ENCODE data around the gene MRPS26. TPM values are rescaled to one million over a fixed set of nuclear protein-coding genes. Genes with fewer than 3 reads are reported as not detected.

MRPS26 gene
- polyA plus RNA-seq, 1 donor (not counting 4 experiments of a cell fraction or from before 2014, with no cell fraction given), result 29.8 TPM

DNA sequence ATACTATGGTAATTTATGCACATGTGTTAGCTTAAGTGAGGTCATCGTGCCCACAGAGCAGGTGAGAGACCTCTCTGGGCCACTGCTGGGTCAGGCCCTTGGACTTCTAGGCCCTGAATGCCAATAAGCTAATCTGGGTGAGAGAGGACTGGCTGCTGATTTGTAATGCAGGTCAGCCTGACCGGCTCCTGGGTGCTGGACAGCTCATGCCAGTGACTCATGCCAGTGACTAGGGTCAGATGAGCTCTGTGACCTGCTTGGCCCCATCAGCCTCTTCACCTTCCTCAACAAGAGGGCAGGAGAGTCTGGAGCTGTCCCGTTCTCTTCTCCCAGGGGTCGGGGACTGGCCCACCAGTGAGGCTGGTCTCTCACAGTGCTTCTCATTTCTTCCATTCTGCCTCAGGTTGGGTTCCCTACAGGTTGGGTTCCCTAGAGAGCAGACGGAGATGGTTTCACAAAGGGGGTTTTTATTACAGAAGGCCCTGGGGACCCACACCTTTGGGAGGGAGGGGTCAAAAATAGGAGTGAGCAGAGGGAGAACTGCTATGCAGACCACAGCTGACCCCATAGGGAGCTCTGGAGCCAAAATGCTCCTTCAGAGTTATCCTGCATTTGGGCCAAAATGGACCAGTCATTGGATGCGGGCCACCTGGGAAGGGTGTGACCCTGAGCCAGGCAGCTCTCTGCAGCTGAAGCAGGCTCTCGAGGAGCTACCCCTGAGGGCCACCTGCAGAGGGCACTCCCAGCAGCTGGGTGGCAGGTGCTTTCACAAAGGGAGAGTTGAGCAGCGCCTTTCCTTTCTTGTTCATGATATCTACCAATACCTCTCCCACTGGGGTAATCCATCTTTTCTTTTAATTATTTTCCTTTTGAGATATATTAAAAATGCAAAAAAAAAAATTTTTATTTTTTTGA is 23.4 kb downstream of the MRPS26 start:
- Histone ChIP-seq H3K9ac (ENCODE audit: control insufficient read depth, extremely low read depth, insufficient read depth, low read length) (no peak overlapping the region), H4K20me1 (ENCODE audit: control insufficient read depth, extremely low read depth, insufficient read depth, low read length) (no peaks in the 10 kb centered on the region), H2AFZ (ENCODE audit: control insufficient read depth, low read length) (no peak overlapping the region), H3K27me3 (ENCODE audit: control insufficient read depth, extremely low read depth, insufficient read depth, low read length) (peaks cover 25% of the 10 kb centered on the region), H3K4me3 (ENCODE audit: control insufficient read depth in 2 of 3, extremely low read depth in 1 of 3, insufficient read depth in 2 of 3, low read depth in 1 of 3, low read length in 3 of 3) (no peak overlapping the region), H3K4me2 (ENCODE audit: control insufficient read depth, extremely low read depth, insufficient read depth, low read depth, low read length) (no peak overlapping the region), H3K79me2 (ENCODE audit: control insufficient read depth, insufficient read depth, low read length) (no peaks in the 10 kb centered on the region), H3K36me3 (ENCODE audit: control insufficient read depth in 2 of 2, extremely low read depth in 1 of 2, insufficient read depth in 2 of 2, low read length in 2 of 2) (no peaks in the 10 kb centered on the region), H3K4me1 (ENCODE audit: control insufficient read depth, extremely low read depth, insufficient read depth, low read length) (no peaks in the 10 kb centered on the region), H3K27ac (ENCODE audit: control insufficient read depth, insufficient read depth, low read length) (no peak overlapping the region), H3K9me1 (ENCODE audit: control insufficient read depth, extremely low read depth, insufficient read depth, low read length) (no peaks in the 10 kb centered on the region), H3K9me3 (ENCODE audit: control insufficient read depth, low read depth, low read length) (no peaks in the 10 kb centered on the region)
- dilution Hi-C loops (cut with MboI; ENCODE audit: extremely low pct_ligation_motif_present, low sequenced_read_pairs), result no loop called here
- no peak for FAIRE-seq
- TF ChIP-seq EZH2 (IDR thresholded peaks at IDR 0.05; ENCODE audit: low read length) (no peak), CTCF (optimal IDR thresholded peaks at IDR 0.05 in 1 of 3, IDR thresholded peaks at IDR 0.05 in 1 of 3, conservative IDR thresholded peaks at IDR 0.05 in 1 of 3; ENCODE audit: extremely low read depth in 1 of 3, insufficient read depth in 2 of 3, low read length in 3 of 3) (peak in 2 of 3 experiments; percentile 31 to 44)
- DNase-seq (ENCODE audit: low read depth, low spot score), result no peak

GRCh38 chr20:3070725-3071124 is 24.9 kb downstream of the MRPS26 start:
- H3K4me1 ChIP-seq (ENCODE audit: control insufficient read depth, extremely low read depth, insufficient read depth, low read length), result no peaks in the 10 kb centered on the region

More at GRCh38 chr20:3070725-3071124, 24.9 kb downstream of the MRPS26 start:
- Histone ChIP-seq H3K27ac (ENCODE audit: control insufficient read depth, insufficient read depth, low read length) (no peak overlapping the region), H3K36me3 (ENCODE audit: control insufficient read depth in 2 of 2, extremely low read depth in 1 of 2, insufficient read depth in 2 of 2, low read length in 2 of 2) (no peaks in the 10 kb centered on the region), H2AFZ (ENCODE audit: control insufficient read depth, low read length) (no peak overlapping the region), H3K79me2 (ENCODE audit: control insufficient read depth, insufficient read depth, low read length) (no peaks in the 10 kb centered on the region), H3K27me3 (ENCODE audit: control insufficient read depth, extremely low read depth, insufficient read depth, low read length) (peaks cover 25% of the 10 kb centered on the region), H3K9ac (ENCODE audit: control insufficient read depth, extremely low read depth, insufficient read depth, low read length) (no peak overlapping the region), H3K4me3 (ENCODE audit: control insufficient read depth in 2 of 3, extremely low read depth in 1 of 3, insufficient read depth in 2 of 3, low read depth in 1 of 3, low read length in 3 of 3) (no peak overlapping the region), H4K20me1 (ENCODE audit: control insufficient read depth, extremely low read depth, insufficient read depth, low read length) (no peaks in the 10 kb centered on the region), H3K9me3 (ENCODE audit: control insufficient read depth, low read depth, low read length) (no peaks in the 10 kb centered on the region), H3K4me2 (ENCODE audit: control insufficient read depth, extremely low read depth, insufficient read depth, low read depth, low read length) (no peak overlapping the region), H3K9me1 (ENCODE audit: control insufficient read depth, extremely low read depth, insufficient read depth, low read length) (no peaks in the 10 kb centered on the region)
- DNase-seq (ENCODE audit: low read depth, low spot score), result no peak
- dilution Hi-C loops (cut with MboI; ENCODE audit: extremely low pct_ligation_motif_present, low sequenced_read_pairs), result no loop called here
- FAIRE-seq, result no peak
- TF ChIP-seq EZH2 (IDR thresholded peaks at IDR 0.05; ENCODE audit: low read length) (no peak), CTCF (optimal IDR thresholded peaks at IDR 0.05 in 1 of 3, IDR thresholded peaks at IDR 0.05 in 1 of 3, conservative IDR thresholded peaks at IDR 0.05 in 1 of 3; ENCODE audit: extremely low read depth in 1 of 3, insufficient read depth in 2 of 3, low read length in 3 of 3) (no peak)

Measured in keratinocyte (primary cell).